ENCODE results near the gene SMYD4. TPM values are rescaled to one million over a fixed set of nuclear protein-coding genes. Genes with fewer than 3 reads are reported as not detected.
"Not testable (repeated sequence)": the region's sequence is repeated elsewhere in the genome, so short reads cannot be mapped to it uniquely, and the experiment has no call there.

Gene SMYD4
- total RNA-seq, 8 experiments from 2014 or later, result 5.4 to 16.6 (median 9.8) TPM

GRCh38 chr17:1741899-1742298 is 87.8 kb downstream of the SMYD4 start:
- H3K4me3 ChIP-seq; in situ Hi-C loops (cut with MboI; ENCODE audit: low pct_unique_long_range_greater_than_20kb in 2 of 9, low sequenced_read_pairs in 9 of 9, unreplicated experiment in 9 of 9): not testable (repeated sequence)
- Histone ChIP-seq H3K4me1 (replicated peaks in 1 of 2) (peaks cover 5 to 19% of the 10 kb centered on the region in 2 donors), H3K27ac (peak overlapping the region in 1 of 2 donors; percentile 3)
- WGBS, 10 experiments, result 27 to 100% (median 40%) methylated on average over 1 to 3 of the region's 7 CpGs; no CpG with 5 or more reads in 7 of the 10 experiments
- peak in 4 of 8 experiments; percentile 10 to 62 (median 34) for ATAC-seq (replicated peaks in 6 of 8)

GRCh38 chr17:1737531-1738291 is 92.0 kb downstream of the SMYD4 start:
- H3K4me3 ChIP-seq, result no peak overlapping the region
- 78 to 100% (median 93%) methylated on average over 1 to 8 of the region's 21 CpGs; no CpG with 5 or more reads in 4 of the 10 experiments for WGBS, 10 experiments
- H3K4me1 ChIP-seq (replicated peaks in 1 of 2), result peaks cover 5 to 22% of the 10 kb centered on the region in 2 donors
- ATAC-seq (replicated peaks in 6 of 8), result no peak
- in situ Hi-C loops (cut with MboI; ENCODE audit: low pct_unique_long_range_greater_than_20kb in 2 of 9, low sequenced_read_pairs in 9 of 9, unreplicated experiment in 9 of 9), result no loop called here
- no peak overlapping the region for H3K27ac ChIP-seq

GRCh38 chr17:1736348-1737281 is 93.1 kb downstream of the SMYD4 start:
- 29 to 93% (median 84%) methylated on average over 1 to 11 of the region's 25 CpGs; no CpG with 5 or more reads in 4 of the 10 experiments for WGBS, 10 experiments

GRCh38 chr17:1735834-1736347 is 93.8 kb downstream of the SMYD4 start:
- H3K4me1 ChIP-seq (replicated peaks in 1 of 2), result peaks cover 0 to 14% of the 10 kb centered on the region in 2 donors
- H3K27ac ChIP-seq, result no peak overlapping the region
- 100% methylated on average over 1 of the region's 17 CpGs; no CpG with 5 or more reads in 9 of the 10 experiments for WGBS, 10 experiments
- in situ Hi-C loops (cut with MboI; ENCODE audit: low pct_unique_long_range_greater_than_20kb in 2 of 9, low sequenced_read_pairs in 9 of 9, unreplicated experiment in 9 of 9), result no loop called here
- peak in 1 of 8 experiments; percentile 5 for ATAC-seq (replicated peaks in 6 of 8)
- H3K4me3 ChIP-seq, result no peak overlapping the region

More at GRCh38 chr17:1736348-1737281, 93.1 kb downstream of the SMYD4 start:
- peak; percentile 45 to 94 (median 82) for ATAC-seq (replicated peaks in 6 of 8)
- in situ Hi-C loops (cut with MboI; ENCODE audit: low pct_unique_long_range_greater_than_20kb in 2 of 9, low sequenced_read_pairs in 9 of 9, unreplicated experiment in 9 of 9), result no loop called here
- H3K4me3 ChIP-seq, result no peak overlapping the region
- H3K27ac ChIP-seq, result peak overlapping the region in 1 of 2 donors; percentile 17
- peaks cover 0 to 14% of the 10 kb centered on the region in 2 donors for H3K4me1 ChIP-seq (replicated peaks in 1 of 2)

GRCh38 chr17:1735418-1735817 is 94.3 kb downstream of the SMYD4 start:
- in situ Hi-C loops (cut with MboI; ENCODE audit: low pct_unique_long_range_greater_than_20kb in 2 of 9, low sequenced_read_pairs in 9 of 9, unreplicated experiment in 9 of 9), result no loop called here
- no peak overlapping the region for H3K27ac ChIP-seq
- no peak for ATAC-seq (replicated peaks in 6 of 8)
- no peak overlapping the region for H3K4me3 ChIP-seq
- H3K4me1 ChIP-seq (replicated peaks in 1 of 2), result peaks cover 0 to 18% of the 10 kb centered on the region in 2 donors
- WGBS, 10 experiments, result 91 to 100% (median 96%) methylated on average over 1 to 8 of the region's 10 CpGs; no CpG with 5 or more reads in 7 of the 10 experiments

GRCh38 chr17:1733759-1734158 is 95.9 kb downstream of the SMYD4 start:
- Histone ChIP-seq H3K4me1 (replicated peaks in 1 of 2) (peaks cover 0 to 24% of the 10 kb centered on the region in 2 donors), H3K27ac (no peak overlapping the region), H3K4me3 (no peak overlapping the region)
- WGBS, 10 experiments, result 88 to 100% methylated on average over 1 to 9 of the region's 38 CpGs; no CpG with 5 or more reads in 8 of the 10 experiments
- in situ Hi-C loops (cut with MboI; ENCODE audit: low pct_unique_long_range_greater_than_20kb in 2 of 9, low sequenced_read_pairs in 9 of 9, unreplicated experiment in 9 of 9), result no loop called here
- ATAC-seq (replicated peaks in 6 of 8), result no peak

- WGBS, 10 experiments, result 56 to 83% (median 79%) methylated on average over 2 to 8 of the region's 11 CpGs; no CpG with 5 or more reads in 4 of the 10 experiments
- in situ Hi-C loops (cut with MboI; ENCODE audit: low pct_unique_long_range_greater_than_20kb in 2 of 9, low sequenced_read_pairs in 9 of 9, unreplicated experiment in 9 of 9), result no loop called here
- Histone ChIP-seq H3K4me3 (no peak overlapping the region), H3K4me1 (replicated peaks in 1 of 2) (peaks cover 0 to 24% of the 10 kb centered on the region in 2 donors), H3K27ac (no peak overlapping the region)
- ATAC-seq (replicated peaks in 6 of 8), result no peak
Observed at GRCh38 chr17:1732833-1733321, 96.8 kb downstream of the SMYD4 start.

- WGBS, 10 experiments, result 90 to 100% (median 96%) methylated on average over 1 to 4 of the region's 22 CpGs; no CpG with 5 or more reads in 7 of the 10 experiments
- H3K27ac ChIP-seq, result no peak overlapping the region
- H3K4me1 ChIP-seq (replicated peaks in 1 of 2), result peaks cover 0 to 23% of the 10 kb centered on the region in 2 donors
- no peak overlapping the region for H3K4me3 ChIP-seq
- ATAC-seq (replicated peaks in 6 of 8), result no peak
- in situ Hi-C loops (cut with MboI; ENCODE audit: low pct_unique_long_range_greater_than_20kb in 2 of 9, low sequenced_read_pairs in 9 of 9, unreplicated experiment in 9 of 9), result no loop called here
Observed at GRCh38 chr17:1732241-1732832, 97.4 kb downstream of the SMYD4 start.

- Histone ChIP-seq H3K27ac (no peak overlapping the region), H3K4me1 (replicated peaks in 1 of 2) (peaks cover 0 to 11% of the 10 kb centered on the region in 2 donors), H3K4me3 (no peak overlapping the region)
- in situ Hi-C loops (cut with MboI; ENCODE audit: low pct_unique_long_range_greater_than_20kb in 2 of 9, low sequenced_read_pairs in 9 of 9, unreplicated experiment in 9 of 9), result no loop called here
- no peak for ATAC-seq (replicated peaks in 6 of 8)
- 10% methylated on average over 2 of the region's 10 CpGs; no CpG with 5 or more reads in 9 of the 10 experiments for WGBS, 10 experiments
Observed at GRCh38 chr17:1731194-1731506, 98.6 kb downstream of the SMYD4 start.

- no peak overlapping the region for H3K4me3 ChIP-seq
- peaks cover 0 to 10% of the 10 kb centered on the region in 2 donors for H3K4me1 ChIP-seq (replicated peaks in 1 of 2)
- H3K27ac ChIP-seq, result peak overlapping the region in 1 of 2 donors; percentile 75
- WGBS, 10 experiments, result 60 to 100% (median 80%) methylated on average over 1 to 4 of the region's 40 CpGs; no CpG with 5 or more reads in 5 of the 10 experiments
- ATAC-seq (replicated peaks in 6 of 8), result peak; percentile 65 to 81 (median 75)
- in situ Hi-C loops (cut with MboI; ENCODE audit: low pct_unique_long_range_greater_than_20kb in 2 of 9, low sequenced_read_pairs in 9 of 9, unreplicated experiment in 9 of 9), result no loop called here
Observed at GRCh38 chr17:1730326-1731193, 99.1 kb downstream of the SMYD4 start.

GRCh38 chr17:1729966-1730325 is 99.8 kb downstream of the SMYD4 start:
- ATAC-seq (replicated peaks in 6 of 8), result peak in 1 of 8 experiments; percentile 10
- WGBS, 10 experiments, result 68 to 100% (median 83%) methylated on average over 1 to 9 of the region's 15 CpGs; no CpG with 5 or more reads in 3 of the 10 experiments
- H3K4me1 ChIP-seq (replicated peaks in 1 of 2), result peaks cover 5 to 10% of the 10 kb centered on the region in 2 donors
- H3K27ac ChIP-seq, result peak overlapping the region in 1 of 2 donors; percentile 75
- H3K4me3 ChIP-seq, result no peak overlapping the region
- in situ Hi-C loops (cut with MboI; ENCODE audit: low pct_unique_long_range_greater_than_20kb in 2 of 9, low sequenced_read_pairs in 9 of 9, unreplicated experiment in 9 of 9), result no loop called here

Data from motor neuron (in vitro differentiated cells).